H1 (cell line): Measurements from ENCODE around the gene RRAGC.

Experiments used
- CEBPB ChIP-seq: IDR thresholded peaks from 2 replicates; pipeline ENCODE4 v1.6.1; 2012; ENCODE audit warnings: low read depth, low read length
- CTCF ChIP-seq, 3 experiments: IDR thresholded peaks; 1 replicate in 2 of 3; 2 replicates in 1 of 3; pipeline versions ENCODE4 v1.5.1 to v1.6.1; 2011; ENCODE audit warnings: low read length in 3 of 3, mild to moderate bottlenecking in 3 of 3, inconsistent platforms in 2 of 3, low read depth in 1 of 3, moderate library complexity in 1 of 3; ENCODE audit not compliant: insufficient read depth in 1 of 3; ENCODE audit errors: control extremely low read depth in 1 of 3
- FOSL1 ChIP-seq: IDR thresholded peaks from 2 replicates; pipeline ENCODE4 v1.6.1; 2011; ENCODE audit warnings: mild to moderate bottlenecking, low read depth, low read length, moderate library complexity; ENCODE audit not compliant: insufficient read depth
- HDAC6 ChIP-seq: IDR thresholded peaks from one replicate; pipeline ENCODE4 v1.7.1; 2012; ENCODE audit warnings: low read depth, mild to moderate bottlenecking, inconsistent platforms, low read length, moderate library complexity
- POLR2AphosphoS5 ChIP-seq: IDR thresholded peaks from 2 replicates; pipeline ENCODE4 v1.6.1; 2011; ENCODE audit warnings: low read depth, low read length
- RNF2 ChIP-seq: fragments of 200-900, 300-1000 bp; sonication (generic); IDR thresholded peaks from 2 replicates; pipeline ENCODE4 v1.7.1; 2016; ENCODE audit warnings: borderline replicate concordance, low read depth, mild to moderate bottlenecking, antibody characterized with exemption, low read length; ENCODE audit not compliant: poor library complexity, severe bottlenecking; ENCODE audit errors: missing control alignments

- TF ChIP-seq CTCF (IDR thresholded peaks at IDR 0.05; ENCODE audit: control extremely low read depth in 1 of 3, insufficient read depth in 1 of 3, low read depth in 1 of 3, low read length in 3 of 3) (peak; percentile 47 to 72 (median 49); a peak in 3 of 4 replicates), POLR2AphosphoS5 (no peak), HDAC6 (no peak), CEBPB (no peak), RNF2 (no peak), FOSL1 (no peak)
These were observed 32.2 kb upstream of the RRAGC start for GRCh38 chr1:38891753-38892152.
